Measurements from ENCODE around the gene LAPTM5.
"Not testable (repeated sequence)": the region's sequence is repeated elsewhere in the genome, so short reads cannot be mapped to it uniquely, and the experiment has no call there.

Gene LAPTM5

GRCh38 chr1:30770150-30770549, 12.6 kb upstream of the LAPTM5 start:
- DNase-seq (ENCODE audit: low read depth, low spot score), result no peak

DNA sequence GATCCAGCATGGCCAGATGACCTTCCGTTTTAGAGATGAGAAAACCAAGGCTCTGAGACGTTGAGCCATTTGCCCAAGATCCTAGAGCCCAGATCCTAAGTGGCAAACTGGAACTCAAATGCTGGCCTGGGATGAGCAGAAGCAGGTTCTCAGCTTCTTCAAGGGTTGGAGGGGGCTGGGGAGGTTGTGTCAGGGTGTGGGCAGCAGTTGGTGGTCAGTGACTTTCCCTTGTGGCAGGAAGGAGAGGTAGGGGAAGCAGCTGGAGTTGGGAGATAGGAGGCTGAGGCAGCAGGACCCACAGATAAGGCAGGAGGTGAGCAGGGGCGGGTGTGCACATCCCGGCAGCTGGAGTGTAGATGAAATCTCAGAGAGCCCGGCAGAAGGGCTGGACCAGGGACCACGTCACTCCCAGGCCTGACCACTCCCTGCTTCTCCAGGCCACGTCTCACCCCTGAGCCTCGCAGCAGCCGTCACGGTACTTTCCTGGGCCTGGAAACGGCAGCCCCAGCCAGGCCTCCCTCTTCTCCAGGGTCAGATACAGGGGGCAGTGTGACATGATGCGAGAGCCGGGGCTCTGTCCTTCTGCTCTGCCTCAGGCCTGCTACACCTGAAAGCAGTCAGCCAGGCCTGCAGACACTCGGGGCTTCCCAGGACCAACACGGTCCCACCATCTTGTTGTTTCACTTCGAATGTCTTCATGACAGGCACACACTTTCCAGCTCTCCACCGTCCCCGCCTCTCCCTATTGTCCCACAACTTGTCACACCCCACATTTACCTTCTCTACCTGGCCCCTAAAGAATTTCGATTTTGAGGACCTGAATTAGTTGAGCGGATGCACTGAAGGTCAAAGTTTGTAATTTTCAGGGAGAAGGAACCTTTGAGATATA, 11.5 kb upstream of the LAPTM5 start:
- DNase-seq (ENCODE audit: low read depth, low spot score), result no peak

DNA sequence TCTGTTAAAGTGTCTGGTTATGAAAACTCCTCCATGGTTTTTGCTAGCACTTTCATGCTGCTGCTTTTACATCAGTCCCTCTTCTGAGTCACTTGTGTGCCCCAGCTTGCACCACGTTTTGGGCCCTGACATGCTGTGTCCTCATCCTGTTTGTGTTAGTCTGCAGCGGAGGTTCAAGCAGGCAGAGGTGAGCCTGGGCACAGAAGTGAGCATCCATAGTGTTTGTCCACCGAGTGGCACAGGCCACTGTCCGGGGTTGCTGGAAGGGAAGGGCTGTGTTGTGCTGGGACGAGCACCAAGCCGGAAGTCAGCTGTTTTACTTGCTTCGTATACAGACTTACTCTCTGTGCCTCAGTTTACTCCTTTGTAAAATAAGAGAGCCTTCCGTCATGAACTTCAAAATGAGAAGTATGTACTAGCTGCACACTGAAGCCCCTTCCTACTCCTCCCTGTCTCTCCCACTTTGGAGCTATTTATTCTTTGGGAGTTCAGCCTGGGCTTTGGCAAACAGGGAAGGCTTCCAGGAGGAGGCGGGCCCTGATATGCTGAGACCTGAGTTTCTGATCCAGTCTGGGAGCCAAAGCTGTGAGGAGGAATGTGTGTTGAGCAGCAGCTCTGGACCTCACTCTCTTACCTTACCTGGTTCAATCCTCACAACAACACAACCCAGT, 10.7 kb upstream of the LAPTM5 start:
- DNase-seq (ENCODE audit: low read depth, low spot score), result no peak

DNA sequence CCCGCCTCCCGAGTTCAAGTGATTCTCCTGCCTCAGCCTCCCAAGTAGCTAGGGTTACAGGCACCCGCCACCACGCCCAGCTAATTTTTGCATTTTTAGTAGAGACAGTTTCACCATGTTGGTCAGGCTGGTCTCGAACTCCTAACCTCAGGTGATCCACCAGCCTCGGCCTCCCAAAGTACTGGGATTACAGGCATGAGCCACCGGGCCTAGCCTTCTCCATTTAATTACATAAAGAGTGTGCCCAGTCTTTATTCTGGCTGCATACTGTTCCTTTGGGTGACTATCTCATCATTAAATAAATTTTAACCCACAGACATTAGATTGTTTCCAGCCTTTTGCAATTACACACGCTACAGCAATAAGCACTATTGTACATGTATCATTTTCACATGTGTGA, 9.4 kb upstream of the LAPTM5 start:
- DNase-seq (ENCODE audit: low read depth, low spot score), result not testable (repeated sequence)

DNA sequence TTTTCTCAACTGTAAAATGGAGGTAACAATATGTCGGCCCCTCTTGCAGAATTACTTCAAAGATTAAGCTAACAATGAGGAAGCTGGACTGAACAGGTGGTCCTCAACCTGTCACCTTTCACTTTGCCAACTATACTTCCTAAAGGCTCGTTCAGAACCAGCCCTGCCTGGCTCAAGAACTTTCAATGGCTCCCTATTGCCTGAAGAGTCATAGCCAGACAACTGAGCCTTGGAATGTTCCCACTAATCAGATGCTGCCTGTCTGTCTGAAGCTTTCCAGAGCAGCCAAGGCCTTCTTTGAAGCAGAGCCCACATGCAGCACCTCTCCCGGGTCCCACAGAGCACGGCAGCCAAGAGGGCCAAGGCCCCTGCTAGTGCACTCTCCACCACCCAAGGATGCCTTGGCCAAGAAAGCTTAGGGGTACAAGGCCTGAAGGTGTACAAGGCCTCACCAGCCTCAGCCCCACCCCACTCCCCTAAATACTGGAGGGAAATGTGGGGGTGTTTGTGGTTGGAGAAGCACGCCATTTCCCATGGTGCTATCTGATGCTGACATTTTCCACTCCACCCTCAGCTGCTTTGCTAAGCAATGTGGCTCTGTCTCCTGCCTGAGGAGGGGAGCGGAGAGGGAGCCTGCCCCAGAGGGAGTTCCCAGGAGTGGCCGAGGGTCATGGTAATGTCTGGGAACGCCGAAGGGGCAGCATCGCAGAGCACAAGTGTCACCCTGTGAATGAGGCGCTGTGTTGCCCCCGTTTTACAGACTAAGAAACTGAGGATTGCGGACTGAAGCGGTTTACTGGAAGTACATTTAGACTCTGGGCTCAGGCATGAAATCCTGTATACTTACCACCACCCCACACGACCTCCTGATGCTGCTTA, 8.2 kb upstream of the LAPTM5 start:
- no peak for DNase-seq (ENCODE audit: low read depth, low spot score)

DNA sequence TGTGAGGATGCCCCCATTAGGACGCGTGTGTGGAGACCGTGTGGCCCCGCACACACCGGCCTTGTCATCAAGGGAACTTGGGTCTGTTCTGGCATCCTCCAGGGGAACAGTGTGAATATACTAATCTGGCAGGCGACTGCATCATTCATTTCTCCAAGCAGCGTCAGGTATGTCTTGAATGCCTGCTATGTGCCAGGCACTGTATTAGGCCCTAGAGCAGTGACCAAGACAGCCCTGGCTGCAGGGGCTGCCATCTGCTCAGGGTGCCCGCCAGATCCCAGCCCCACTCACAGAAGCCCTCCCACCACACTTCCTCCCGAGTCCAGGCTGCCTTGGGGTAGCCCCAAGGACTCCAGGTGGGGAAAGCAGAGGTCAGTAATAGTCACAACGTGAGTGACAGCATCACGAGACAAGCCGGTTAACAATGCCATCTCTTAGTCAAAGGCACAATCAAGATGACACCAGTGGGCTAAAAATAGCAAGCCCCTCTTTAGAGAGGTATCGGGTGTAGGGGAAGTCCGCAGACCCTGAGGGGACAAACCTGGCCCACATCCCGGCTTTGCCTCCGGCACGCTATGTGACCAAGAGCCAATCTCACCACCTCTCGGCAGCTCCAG, 7.5 kb upstream of the LAPTM5 start:
- DNase-seq (ENCODE audit: low read depth, low spot score), result no peak

GRCh38 chr1:30764396-30764795, 6.8 kb upstream of the LAPTM5 start:
- no peak for DNase-seq (ENCODE audit: low read depth, low spot score)

DNA sequence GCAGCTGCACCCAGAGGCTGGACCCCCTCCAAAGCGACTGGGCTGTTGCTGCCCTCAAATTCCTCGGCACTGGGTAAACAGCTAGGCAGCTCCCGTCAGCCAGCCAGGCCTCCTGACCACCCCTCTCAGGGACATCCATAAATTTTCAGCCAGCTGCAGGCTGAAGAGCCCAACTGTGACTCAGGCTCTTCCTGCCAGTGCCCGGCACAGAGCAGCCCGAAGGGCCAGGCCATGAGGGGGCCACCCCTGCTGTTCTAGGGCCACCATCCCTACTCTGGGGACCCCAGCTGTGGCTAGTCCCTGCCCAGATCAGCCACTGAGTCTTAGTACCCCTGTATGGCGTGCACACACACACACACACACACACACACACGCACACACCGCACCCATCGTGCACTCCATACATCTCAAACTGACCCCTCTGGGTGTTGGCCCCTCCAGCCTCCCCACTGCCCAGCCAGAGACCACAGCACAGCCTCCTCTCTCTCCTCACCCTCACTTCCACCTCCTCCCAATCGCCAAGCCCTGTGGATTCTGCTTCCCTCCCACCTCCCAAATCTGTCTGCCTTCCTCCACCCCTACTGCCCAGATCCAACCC, 6.2 kb upstream of the LAPTM5 start:
- DNase-seq (ENCODE audit: low read depth, low spot score), result no peak

GRCh38 chr1:30762930-30763650, 5.5 kb upstream of the LAPTM5 start:
- DNase-seq (ENCODE audit: low read depth, low spot score), result no peak

- DNase-seq (ENCODE audit: low read depth, low spot score), result no peak
These were observed 4.8 kb upstream of the LAPTM5 start for GRCh38 chr1:30762152-30762929.

DNA sequence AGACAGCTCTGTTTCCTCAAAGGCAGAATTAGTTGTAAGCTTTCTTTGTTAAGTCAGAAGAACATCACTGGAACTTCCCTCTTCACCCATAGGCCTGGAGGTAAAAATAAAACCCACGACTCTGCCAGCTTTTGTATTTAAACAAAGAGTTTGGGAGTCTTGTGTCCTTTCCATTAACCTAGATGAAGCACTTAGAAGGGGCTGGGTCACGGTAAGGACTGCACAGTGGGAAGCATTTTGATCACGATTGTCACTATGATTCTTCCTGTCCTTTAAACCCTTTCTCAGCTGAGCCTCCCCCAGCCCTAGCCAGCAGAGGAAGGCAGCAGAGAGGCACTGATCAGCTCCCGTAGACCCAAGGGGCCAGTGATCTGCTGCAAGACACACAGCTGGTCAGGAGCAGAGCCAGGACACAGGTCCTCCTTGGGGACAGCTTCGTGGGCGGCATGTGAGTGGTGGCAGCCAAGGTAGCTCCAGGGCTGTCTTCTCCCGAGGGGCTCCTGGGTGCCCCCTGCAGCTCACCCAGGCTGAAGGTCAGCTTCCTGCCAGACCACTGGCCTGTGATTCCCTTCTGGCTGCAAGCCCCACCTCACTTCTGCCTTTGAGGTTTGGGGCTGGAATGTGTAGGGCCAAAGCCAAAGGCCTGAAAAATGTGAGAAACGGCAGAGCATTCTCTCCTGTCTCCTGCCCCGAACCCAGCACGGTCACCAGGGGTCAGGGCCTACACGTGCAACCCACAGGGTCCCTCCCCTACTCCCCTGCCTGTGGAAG, 4.0 kb upstream of the LAPTM5 start:
- DNase-seq (ENCODE audit: low read depth, low spot score), result no peak

GRCh38 chr1:30760596-30761324, 3.2 kb upstream of the LAPTM5 start:
- DNase-seq (ENCODE audit: low read depth, low spot score), result no peak

DNA sequence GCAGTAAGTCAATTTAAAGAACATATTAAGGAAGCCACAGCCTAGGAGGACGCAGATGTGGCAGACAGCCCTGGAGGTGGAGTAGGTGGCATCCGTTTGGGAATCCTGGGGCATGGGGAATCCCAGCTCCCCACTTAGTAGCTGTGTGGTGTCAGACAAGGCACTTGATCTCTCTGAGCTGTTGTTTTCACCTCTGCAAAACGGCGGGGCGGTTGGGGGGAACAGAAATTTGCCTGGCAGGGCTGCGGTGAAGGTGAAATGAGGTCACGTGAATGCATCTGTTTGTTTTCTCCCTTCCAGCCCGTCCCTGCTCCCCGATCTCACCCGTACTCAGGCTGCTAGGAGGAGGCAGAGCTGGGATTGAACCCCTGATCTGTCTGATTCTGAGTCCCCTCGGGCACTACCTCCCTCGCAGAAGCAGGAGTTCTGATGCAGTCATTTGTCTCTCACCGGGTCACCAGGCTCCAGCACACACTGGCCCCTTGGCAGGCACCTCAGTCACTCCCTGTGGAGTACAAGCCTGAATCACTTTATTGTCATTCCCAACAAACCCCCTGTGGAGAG, 2.2 kb upstream of the LAPTM5 start:
- DNase-seq (ENCODE audit: low read depth, low spot score), result no peak

DNA sequence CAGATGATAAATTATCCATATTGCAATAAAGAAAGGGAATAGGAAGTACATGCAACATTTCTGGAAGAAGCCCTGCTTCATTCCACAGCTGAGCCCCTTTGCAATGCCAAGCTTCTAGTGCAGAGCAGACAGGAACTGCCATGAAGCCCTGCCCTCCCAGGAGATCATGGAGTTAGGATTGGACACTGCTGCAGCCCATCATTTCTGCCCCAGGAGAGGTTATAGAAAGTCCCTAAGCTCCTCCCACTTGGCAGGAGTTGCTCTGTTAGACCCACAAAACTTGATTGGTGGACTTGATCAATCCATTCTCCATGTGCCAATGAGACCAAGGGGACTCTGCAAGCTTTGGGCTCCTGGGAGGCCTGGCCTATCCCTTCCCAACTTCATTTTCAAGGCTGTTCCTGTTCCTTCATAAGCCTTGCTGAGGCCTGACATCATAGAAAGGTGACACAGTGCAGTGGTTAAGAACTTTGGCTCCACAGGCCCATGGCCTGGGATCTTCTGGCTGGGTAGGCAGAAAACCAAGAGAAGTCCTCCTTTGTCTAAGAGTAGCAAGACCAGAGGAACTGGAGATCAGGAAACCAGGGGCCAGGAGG, 1.3 kb upstream of the LAPTM5 start:
- DNase-seq (ENCODE audit: low read depth, low spot score), result no peak

- DNase-seq (ENCODE audit: low read depth, low spot score), result no peak
These were observed 631 bp upstream of the LAPTM5 start for GRCh38 chr1:30758121-30758688.

- peak; percentile 32 for DNase-seq (ENCODE audit: low read depth, low spot score)
These were observed 826 bp downstream of the LAPTM5 start for GRCh38 chr1:30756545-30757351.

DNA sequence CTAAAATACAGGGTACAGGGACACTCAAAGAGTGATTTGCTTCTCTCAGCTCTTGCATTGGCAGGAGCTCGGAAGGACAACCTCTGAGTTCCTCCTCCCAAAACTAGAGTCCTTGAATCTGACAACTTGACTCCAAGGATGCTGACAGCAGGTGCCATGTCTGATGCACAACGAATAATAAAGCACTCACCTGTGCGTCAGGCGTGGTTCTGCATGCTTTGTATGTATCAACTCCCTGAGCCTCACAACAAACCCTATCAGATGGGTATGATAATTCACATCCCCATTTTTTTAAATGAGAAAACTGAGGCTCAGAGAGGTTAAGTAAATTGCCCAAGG, 1.4 kb downstream of the LAPTM5 start:
- DNase-seq (ENCODE audit: low read depth, low spot score), result no peak
